ENCODE measurements around the gene HHATL.

HHATL gene

GRCh38 chr3:42682301-42683070, 20.1 kb downstream of the HHATL start:
- no peak for DNase-seq

DNA sequence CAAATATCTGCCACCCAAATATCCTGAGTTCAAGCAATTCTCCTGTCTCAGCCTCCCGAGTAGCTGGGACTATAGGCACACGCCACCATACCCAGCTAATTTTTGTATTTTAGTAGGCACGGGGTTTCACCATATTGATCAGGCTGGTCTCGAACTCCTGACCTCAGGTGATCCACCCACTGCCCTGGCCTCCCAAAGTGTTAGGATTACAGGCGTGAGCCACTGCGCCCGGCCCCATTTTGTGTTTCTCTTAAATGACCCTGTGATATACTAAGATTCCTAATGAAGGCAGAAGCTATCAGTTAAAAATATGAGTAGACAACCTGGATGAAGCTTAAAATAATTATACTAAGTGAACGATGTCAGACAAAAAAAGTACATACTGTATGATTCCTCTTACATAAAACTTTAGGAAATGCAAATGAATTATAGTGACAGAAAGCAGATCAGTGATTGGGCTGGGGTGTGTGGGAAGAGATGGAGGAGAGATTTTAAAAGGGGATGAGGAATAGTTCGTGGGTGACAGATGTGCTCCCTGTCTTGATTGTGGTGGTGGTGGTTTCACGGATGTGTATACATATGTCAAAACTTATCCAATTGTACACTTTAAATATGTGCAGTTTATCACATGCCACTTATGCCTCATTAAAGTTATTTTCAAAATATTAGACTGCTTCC, 21.1 kb downstream of the HHATL start:
- no peak for DNase-seq

- no peak for DNase-seq
Observed at GRCh38 chr3:42680806-42681205, 21.8 kb downstream of the HHATL start.

GRCh38 chr3:42680271-42680670, 22.3 kb downstream of the HHATL start:
- no peak for DNase-seq

GRCh38 chr3:42678447-42678846, 24.2 kb downstream of the HHATL start:
- DNase-seq = no peak

DNA sequence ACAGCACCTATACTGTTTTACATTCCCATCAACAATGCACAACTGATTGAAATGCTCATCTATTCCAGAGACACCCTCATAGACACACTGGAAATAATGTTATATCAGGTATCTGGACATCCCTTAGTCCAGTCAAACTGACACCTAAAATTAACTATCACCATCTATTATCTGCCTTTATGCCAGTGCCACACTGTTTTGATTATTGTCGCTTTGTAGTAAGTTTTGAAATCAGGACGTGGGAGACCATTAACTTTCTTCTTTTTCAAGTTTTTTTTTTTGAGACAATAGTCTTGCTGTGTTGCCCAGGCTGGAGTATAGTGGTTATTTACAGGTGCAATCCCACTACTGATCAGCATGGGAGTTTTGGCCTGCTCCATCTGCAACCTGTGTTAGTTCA, 26.7 kb downstream of the HHATL start:
- no peak for DNase-seq

DNA sequence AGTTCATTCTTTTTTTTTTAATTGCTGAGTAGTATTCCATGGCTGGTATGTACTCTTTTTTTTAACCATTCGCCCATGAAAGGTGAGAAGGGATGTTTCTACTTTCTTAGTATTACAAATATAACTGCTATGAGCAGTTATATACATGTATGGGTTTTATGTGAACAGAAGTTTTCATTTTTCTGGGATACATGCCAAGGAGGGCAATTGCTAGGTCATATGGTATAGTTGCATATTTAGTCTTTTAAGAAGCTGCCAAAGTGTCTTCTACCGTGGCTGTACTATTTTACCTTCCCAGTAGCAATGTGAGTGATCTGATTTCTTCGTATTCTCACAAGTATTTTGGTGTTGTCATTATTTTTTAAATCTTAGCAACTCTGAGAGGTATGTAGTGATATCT, 28.5 kb downstream of the HHATL start:
- no peak for DNase-seq

GRCh38 chr3:42673082-42673481, 29.5 kb downstream of the HHATL start:
- no peak for DNase-seq

- DNase-seq = no peak
Observed at GRCh38 chr3:42672515-42672914, 30.1 kb downstream of the HHATL start.

GRCh38 chr3:42670670-42671069, 31.9 kb downstream of the HHATL start:
- no peak for DNase-seq

- no peak for DNase-seq
Observed at GRCh38 chr3:42670051-42670576, 32.5 kb downstream of the HHATL start.

DNA sequence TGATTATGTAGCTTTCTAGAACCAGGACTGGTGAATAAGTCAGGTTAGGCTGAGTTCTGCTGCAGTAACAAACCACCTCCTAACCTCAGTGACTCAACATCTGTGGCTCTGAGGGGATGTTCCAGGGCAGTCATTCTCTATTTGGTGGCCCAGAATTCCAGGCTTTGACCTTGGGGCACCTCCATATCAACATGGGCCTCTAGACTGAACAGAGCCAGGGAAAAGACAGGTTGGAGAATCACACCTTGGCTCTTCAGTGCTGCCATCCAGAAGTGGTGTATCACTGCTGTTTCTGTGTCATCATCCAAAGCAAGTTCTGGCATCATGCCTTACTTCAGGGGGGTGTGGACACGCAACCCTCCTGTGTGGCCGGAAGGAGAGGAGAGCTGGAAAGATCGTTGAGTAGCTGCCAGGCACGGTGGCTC, 33.8 kb downstream of the HHATL start:
- no peak for DNase-seq

DNA sequence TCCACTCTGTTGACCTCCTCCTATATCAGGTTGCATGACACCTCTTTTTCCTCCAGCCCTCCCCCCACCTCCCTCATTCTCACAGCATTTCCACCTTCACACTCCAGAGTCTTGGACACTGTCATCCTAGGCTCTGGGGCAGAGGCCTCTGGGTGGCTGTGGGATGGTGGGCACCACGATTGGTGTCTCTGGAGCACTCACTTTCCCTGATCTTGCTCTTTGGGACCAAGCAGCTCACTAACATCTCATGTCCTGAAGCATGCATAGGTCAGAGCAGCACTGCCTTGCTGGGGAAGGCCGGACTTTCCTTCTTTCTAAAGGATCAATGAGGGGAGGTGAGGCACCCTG, 34.2 kb downstream of the HHATL start:
- DNase-seq = no peak

DNA sequence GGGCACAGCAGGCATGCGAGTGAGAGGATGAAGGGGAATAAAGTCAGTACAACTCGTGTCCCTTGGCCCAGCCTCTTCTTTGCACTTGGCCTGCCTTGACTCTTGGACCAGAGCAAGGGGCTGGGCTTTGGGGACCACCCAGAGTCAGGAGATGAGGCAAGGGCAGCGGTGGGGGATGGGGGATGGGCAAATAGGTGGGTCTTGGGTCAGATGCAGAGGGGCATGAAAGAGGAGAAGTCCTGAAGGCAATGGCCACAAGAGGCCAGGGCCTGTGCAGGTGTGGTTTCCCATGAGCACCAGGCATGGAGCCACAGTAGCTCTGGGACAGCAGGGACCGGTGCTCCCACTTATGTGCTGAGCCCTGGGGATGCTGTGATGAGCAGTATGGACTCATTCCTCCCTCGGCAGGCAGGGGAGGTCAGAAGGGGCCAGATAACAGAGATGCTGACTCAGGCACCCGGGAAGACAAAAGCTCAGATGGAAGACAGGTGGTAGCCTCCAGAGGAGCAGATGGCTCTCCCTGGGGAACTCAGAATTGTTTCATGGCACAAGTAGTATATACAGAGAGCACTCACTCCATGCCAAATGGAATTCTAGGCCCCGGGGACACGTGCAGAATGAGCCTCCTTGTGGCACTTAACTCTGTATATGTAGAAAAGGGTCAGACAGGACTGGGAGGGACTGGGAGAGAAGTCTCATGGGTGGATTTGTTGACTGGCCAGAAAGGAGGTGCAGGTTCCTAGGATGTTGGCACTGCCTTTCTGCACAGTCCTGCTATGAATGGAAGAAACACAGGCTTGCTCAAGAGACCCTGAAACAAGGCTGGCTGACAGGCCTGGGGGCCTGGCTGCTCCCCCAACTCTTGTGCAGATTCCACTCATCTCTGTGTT, 34.8 kb downstream of the HHATL start:
- no peak for DNase-seq

DNA sequence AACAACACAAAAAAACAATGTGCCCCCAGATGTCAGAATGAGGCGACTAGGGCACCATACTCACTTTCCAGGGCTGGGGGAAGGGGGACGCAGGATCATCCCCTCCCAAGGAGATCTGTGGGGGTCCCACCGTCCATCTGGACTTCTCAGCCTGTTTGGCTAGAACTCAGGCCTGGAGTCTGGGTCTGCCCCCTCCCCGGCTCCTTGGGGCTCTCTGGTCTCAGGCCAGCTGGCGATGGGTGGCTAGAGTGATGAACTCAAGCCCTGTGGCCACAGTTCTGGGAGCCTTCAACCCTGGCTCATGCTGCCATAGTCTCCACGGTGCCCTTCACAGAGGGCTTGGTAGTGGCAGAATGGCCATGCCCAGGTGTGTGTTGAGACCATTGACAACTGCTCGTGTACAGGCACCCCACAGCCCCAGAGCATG, 35.5 kb downstream of the HHATL start:
- no peak for DNase-seq

DNA sequence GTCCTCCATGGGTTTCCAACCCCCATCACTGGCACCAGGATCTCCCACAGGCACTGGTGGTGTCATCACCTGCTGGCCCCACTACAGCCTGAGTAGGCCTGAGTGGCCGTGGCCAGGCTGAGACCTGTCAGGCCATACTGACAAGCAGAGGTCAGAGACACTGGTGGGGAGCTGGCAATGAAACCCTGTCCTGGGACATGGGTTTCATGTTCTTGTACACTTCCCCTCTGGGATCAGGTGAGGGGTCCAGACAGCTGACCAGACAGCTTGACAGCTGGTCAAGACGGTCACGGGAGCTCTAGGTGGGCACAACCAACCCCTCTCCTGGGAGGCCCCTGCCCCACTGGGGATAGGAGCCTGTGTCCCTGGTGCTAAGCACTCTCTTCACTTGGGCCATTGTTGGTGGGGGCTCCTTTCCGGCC, 36.0 kb downstream of the HHATL start:
- no peak for DNase-seq

- DNase-seq = no peak
Observed at GRCh38 chr3:42666022-42666421, 36.6 kb downstream of the HHATL start.

DNA sequence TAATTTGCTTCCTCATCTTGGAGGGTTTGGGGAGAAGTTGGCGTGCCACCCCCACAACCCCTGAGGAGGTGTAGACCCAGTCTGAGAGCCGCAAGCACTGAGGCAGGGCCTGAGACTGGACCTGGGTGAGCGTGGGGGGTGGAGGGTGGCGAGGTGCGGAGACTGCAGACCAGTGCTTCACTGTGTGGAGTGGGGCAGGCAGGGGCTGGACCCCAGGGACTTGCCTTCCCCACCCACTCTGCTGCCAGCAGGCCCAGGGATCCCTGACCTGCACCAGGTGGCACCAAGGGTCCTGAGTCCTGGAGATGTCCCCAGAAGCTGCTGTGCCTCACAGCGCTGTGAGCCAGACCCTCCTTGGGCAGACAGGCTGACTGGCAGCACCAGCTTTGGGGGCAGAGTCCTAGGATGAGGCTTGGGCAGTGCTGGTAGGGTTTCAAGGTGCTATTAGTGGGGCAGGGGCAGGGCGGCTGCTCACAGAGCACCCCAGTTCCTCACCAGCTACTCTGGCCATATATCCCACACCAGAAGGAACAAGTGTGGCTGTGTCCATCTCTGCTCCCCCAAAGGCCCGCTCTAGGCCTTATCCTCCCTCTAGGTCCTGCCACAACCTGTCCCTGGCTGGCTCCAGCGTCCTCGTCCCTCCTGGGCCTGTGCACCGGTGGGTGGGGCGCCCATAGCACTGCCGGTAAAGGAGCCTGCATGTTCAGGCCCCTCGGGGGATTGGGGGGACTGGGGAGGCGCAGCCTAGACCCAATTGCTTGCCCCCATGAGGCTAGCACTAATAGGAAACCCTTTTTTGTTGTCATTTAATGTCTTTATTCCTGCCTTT, 37.3 kb downstream of the HHATL start:
- DNase-seq = no peak

DNA sequence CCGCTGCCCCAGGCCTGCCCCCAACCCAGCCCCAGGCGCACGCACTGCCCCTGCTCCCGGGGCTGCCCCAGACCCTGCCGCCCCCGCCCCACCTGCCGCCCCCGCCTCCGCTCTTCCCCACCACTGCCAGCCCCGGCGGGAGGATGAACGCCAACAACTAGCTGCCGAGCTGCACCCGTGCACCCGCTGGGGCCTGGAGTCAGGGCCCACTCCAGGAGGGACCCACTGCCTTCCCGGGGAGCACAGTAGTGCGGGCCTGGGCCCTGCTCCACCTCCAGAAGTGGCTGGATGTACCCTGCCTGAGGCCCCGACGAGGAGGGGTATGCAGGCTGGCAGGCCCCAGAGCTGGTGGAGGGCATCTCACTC, 38.2 kb downstream of the HHATL start:
- DNase-seq = no peak

- DNase-seq = no peak
Observed at GRCh38 chr3:42663581-42664437, 38.8 kb downstream of the HHATL start.

DNA sequence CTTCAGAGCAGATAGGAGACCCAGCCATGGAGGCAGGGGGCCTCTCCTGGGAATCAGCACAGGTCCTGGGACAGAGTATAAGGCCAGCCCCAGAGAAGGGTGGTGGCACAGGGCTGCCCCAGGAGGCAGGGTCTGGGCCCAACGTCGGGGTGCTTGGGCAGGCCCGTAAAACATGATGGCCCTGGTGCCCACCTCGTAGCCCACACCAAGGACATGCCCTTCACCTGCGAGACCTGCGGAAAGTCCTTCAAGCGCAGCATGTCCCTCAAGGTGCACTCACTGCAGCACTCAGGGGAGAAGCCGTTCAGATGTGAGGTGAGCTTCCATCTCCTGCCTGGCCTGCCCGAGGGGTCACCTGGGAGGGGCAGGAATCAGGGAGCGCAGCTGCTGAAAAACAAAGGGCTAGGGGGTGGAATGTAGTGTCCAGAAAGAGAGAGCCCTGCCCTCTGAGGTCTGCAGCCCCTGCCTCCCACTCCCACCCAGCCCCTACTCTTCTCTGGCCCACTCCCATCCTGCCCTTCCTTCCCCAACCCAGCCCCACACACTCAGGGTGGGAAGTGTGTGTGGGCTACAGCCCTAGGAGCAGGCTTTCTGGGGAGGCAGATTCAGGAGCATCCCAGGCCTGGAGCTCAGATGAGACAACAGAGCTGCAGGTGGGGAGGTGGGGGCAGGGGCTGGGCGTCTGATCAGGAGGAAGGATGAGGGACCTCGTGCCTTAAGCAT, 39.6 kb downstream of the HHATL start:
- DNase-seq = no peak
